A673 (cell line): ENCODE results near the gene STAMBP. TPM values are rescaled to one million over a fixed set of nuclear protein-coding genes. Genes with fewer than 3 reads are reported as not detected.

Source experiments
- BruUV-seq: library from RNA; stranded (reverse); fragments of 400-500 nt; replicated peaks from 2 replicates; lab custom pipeline; 2021; lab: Mats Ljungman, UMichigan
- CTCF ChIA-PET: fragments of 300-600 bp; sonication (Branson Sonifier 250); formaldehyde crosslinking; loops from one replicate; lab custom pipeline; 2022; ENCODE audit warnings: antibody characterized with exemption; lab: Charles Lee
- POLR2A ChIA-PET: fragments of 300-600 bp; sonication (Branson Sonifier 250); formaldehyde crosslinking; loops from one replicate; lab custom pipeline; 2022; ENCODE audit warnings: antibody characterized with exemption; ENCODE audit not compliant: low non-redundant PET; lab: Charles Lee
- DNase-seq: peaks from one replicate; pipeline ENCODE4 v3.0.0-alpha.2; 2015; ENCODE audit warnings: low spot score
- H3K27ac ChIP-seq: fragments of 200-600 bp; sonication (generic); 2 replicates; pipeline ENCODE4 v1.5.1; 2016; ENCODE audit warnings: mixed run types, low read depth, mild to moderate bottlenecking, mixed read lengths, antibody characterized with exemption, low read length; ENCODE audit not compliant: poor library complexity, severe bottlenecking
- H3K27me3 ChIP-seq: fragments of 200-600 bp; sonication (generic); replicated peaks from 2 replicates; pipeline ENCODE4 v1.6.1; 2017; ENCODE audit warnings: mixed run types, low read depth, mild to moderate bottlenecking, mixed read lengths, antibody characterized with exemption, low read length; ENCODE audit not compliant: insufficient read depth, poor library complexity
- H3K36me3 ChIP-seq: fragments of 200-600 bp; sonication (generic); 2 replicates; pipeline ENCODE4 v1.6.1; 2016; ENCODE audit warnings: mixed run types, mild to moderate bottlenecking, mixed read lengths, antibody characterized with exemption, low read length; ENCODE audit not compliant: insufficient read depth, poor library complexity, severe bottlenecking
- H3K4me1 ChIP-seq: fragments of 200-600 bp; sonication (generic); 2 replicates; pipeline ENCODE4 v1.6.1; 2017; ENCODE audit warnings: mixed run types, mild to moderate bottlenecking, mixed read lengths, antibody characterized with exemption, low read length; ENCODE audit not compliant: insufficient read depth, poor library complexity, severe bottlenecking
- H3K4me3 ChIP-seq: fragments of 200-600 bp; sonication (generic); 2 replicates; pipeline ENCODE4 v1.5.1; 2016; ENCODE audit warnings: low read depth, mixed run types, mild to moderate bottlenecking, mixed read lengths, low read length; ENCODE audit not compliant: poor library complexity, severe bottlenecking
- H3K9me3 ChIP-seq: fragments of 200-600 bp; sonication (generic); 2 replicates; pipeline ENCODE4 v1.6.1; 2016; ENCODE audit warnings: mixed run types, low read depth, mild to moderate bottlenecking, mixed read lengths, antibody characterized with exemption, low read length; ENCODE audit not compliant: poor library complexity, severe bottlenecking
- EZH2 ChIP-seq: fragments of 200-600 bp; sonication (generic); IDR thresholded peaks from 2 replicates; pipeline ENCODE4 v1.6.1; 2017; ENCODE audit warnings: borderline replicate concordance, low read depth, mild to moderate bottlenecking, mixed read lengths, antibody characterized with exemption, low read length; ENCODE audit not compliant: poor library complexity, severe bottlenecking
- intact Hi-C: fragments of 100-400 bp; cut with micrococcal nuclease; formaldehyde crosslinking; loops from one replicate; pipeline ENCODE4 v1.10.0; 2022; ENCODE audit not compliant: unreplicated experiment
- total RNA-seq: library from RNA; stranded (reverse); gene quantifications from 2 replicates; pipeline ENCODE4 v1.2.3, GENCODE V29; 2021
- TF ChIP-seq, protein P1 (sequence below): fragments of 300-800, 200-600 bp; sonication (generic); conservative IDR thresholded peaks from 2 replicates; pipeline ENCODE4 v1.5.1; 2017; ENCODE audit warnings: low read depth, mild to moderate bottlenecking, antibody characterized with exemption, low read length, moderate library complexity, mixed read lengths

STAMBP gene
- total RNA-seq, 1 experiment from 2014 or later = 67.1 TPM

DNA sequence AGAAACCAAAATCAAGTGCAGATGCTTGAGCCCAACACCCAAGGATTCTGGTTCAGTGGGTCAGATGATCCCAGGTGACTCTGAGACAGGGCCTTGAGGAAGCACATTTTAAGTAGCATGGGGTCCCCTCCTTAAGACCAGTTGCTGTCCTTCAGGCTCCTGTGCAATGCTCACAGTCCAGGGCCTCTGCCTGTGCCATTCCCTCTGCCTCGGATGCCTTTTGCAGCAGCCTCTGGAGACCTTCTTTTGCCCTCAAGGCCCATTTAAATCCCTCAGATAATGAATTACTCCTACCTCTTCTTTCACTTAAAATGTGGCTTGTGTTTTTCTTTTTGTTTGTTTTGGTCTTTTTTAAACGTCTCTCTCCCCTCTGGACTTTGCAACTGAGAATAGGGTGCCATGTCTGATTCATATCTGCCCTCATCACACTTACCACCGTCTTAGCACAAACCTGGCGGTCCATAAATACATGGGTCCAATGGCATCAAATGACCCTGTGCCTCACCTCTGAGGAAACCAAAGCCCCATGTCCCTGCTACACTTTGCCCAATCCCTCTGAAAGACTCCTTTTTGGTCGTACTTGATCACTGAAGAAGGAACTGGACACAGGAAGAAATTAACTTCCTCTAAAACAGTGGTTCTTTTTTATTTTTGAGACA, 78.2 kb downstream of the STAMBP start:
- ChIA-PET CTCF (no interaction called here), POLR2A (no interaction called here)
- TF ChIP-seq EZH2 = no peak
- TF ChIP-seq, protein P1, sequence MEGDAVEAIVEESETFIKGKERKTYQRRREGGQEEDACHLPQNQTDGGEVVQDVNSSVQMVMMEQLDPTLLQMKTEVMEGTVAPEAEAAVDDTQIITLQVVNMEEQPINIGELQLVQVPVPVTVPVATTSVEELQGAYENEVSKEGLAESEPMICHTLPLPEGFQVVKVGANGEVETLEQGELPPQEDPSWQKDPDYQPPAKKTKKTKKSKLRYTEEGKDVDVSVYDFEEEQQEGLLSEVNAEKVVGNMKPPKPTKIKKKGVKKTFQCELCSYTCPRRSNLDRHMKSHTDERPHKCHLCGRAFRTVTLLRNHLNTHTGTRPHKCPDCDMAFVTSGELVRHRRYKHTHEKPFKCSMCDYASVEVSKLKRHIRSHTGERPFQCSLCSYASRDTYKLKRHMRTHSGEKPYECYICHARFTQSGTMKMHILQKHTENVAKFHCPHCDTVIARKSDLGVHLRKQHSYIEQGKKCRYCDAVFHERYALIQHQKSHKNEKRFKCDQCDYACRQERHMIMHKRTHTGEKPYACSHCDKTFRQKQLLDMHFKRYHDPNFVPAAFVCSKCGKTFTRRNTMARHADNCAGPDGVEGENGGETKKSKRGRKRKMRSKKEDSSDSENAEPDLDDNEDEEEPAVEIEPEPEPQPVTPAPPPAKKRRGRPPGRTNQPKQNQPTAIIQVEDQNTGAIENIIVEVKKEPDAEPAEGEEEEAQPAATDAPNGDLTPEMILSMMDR = no peak
- Histone ChIP-seq H3K4me3 (no peak overlapping the region), H3K4me1 (peaks cover 11% of the 10 kb centered on the region), H3K36me3 (no peaks in the 10 kb centered on the region), H3K27ac (no peak overlapping the region), H3K9me3 (no peaks in the 10 kb centered on the region), H3K27me3 (no peaks in the 10 kb centered on the region)
- intact Hi-C loops = no loop called here
- BruUV-seq = no TSS peak
- no peak for DNase-seq

DNA sequence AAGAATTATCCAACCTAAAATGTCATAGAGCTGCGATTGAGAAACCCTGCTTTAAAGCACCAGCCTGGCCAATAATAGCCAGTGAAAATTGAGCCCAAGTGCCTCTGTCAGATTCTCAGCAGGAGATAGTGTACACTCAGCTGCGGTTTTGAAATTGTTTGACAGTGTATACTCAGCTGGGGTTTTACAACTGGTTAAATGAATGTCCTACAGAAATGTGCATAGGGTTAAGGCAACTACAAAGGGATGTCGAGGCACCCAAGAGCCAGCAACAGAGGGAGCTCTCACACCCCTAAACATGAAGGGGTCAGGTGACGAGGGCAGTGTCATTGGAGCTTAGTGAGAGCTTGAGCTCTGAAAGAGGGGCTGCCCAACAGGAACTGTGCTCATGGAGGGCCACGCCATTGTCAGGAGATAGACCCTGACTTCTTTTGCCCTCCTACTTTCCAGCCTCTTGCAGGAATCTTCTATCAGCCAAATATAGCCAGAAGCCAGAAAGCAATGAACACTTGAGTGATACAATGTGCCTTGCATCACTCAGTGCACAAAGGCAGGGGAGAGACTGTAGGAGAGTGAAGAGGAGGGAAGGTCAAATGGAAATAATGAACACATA, 79.2 kb downstream of the STAMBP start:
- peak; percentile 54 for DNase-seq
- Histone ChIP-seq H3K27me3 (no peaks in the 10 kb centered on the region), H3K36me3 (no peaks in the 10 kb centered on the region), H3K4me1 (peaks cover 11% of the 10 kb centered on the region), H3K27ac (no peak overlapping the region), H3K9me3 (no peaks in the 10 kb centered on the region), H3K4me3 (no peak overlapping the region)
- TF ChIP-seq EZH2 = no peak
- TF ChIP-seq, protein P1 = peak; percentile 46
- ChIA-PET POLR2A (no interaction called here), CTCF (interaction anchor here (0.9 kb wide), 1 partner anchor 244 kb away, joined by 3 read pairs; no protein-coding TSS in a partner anchor)
- no TSS peak for BruUV-seq
- intact Hi-C loops = no loop called here

DNA sequence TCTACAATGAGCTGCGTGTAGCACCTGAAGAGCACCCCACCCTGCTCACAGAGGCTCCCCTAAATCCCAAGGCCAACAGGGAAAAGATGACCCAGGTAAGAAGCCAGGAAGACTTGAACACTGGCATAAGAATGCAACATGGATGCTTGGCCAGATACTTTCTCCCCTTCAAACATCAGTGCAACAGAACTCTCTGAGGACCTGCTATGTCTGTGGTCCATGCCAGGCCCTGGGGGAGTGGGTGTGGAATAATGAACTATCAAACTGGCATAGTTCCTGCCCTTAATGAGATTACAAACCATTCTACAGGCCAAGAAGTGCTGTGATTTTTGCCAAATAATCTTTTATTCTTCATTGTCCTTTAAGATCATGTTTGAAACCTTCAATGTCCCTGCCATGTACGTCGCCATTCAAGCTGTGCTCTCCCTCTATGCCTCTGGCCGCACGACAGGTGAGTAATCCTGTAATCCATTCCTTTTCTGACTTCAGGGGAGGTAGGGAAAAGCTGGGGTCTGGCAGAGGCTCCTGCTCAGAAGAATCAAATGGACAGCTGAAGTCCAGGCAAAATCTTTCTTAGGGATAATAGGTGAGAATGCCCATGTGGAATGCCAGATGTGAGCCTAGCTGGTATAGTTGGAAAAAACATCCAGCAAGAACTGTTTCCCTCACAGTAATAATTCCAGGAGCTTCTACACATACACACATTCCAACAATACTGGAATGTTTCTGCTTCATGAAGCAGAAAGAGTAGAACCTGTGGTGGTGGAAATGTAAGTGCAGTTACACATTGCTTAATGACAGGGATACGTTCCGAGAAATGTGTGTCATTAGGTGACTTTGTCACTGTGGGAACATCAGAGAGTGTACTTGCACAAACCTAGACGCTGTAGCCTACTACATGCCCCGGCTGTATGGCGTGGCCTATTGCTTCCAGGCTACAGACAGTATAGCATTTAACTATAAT, 80.2 kb downstream of the STAMBP start:
- Histone ChIP-seq H3K27ac (no peak overlapping the region), H3K4me1 (peaks cover 11% of the 10 kb centered on the region), H3K36me3 (no peaks in the 10 kb centered on the region), H3K27me3 (no peaks in the 10 kb centered on the region), H3K9me3 (no peaks in the 10 kb centered on the region), H3K4me3 (no peak overlapping the region)
- DNase-seq = peak; percentile 52
- intact Hi-C loops = no loop called here
- no peak for TF ChIP-seq EZH2
- ChIA-PET CTCF (no interaction called here), POLR2A (no interaction called here)
- no TSS peak for BruUV-seq
